ENCODE measurements around the gene UNC45B. TPM values are rescaled to one million over a fixed set of nuclear protein-coding genes. Genes with fewer than 3 reads are reported as not detected.

The UNC45B gene
- total RNA-seq, 3 donors from 2014 or later, result 0.05 TPM; not detected in 2

- no peaks in the 10 kb centered on the region for H3K4me1 ChIP-seq (ENCODE audit: low read depth)
- intact Hi-C loops (cut with DNase I, micrococcal nuclease), result loop anchor here in 1 of 2 donors (10.0 kb wide), 1 partner anchor 568 kb away; no protein-coding TSS in a partner anchor
- peaks cover 7% of the 10 kb centered on the region for H3K36me3 ChIP-seq (ENCODE audit: low read depth)
- ATAC-seq, result no peak
- H3K9me3 ChIP-seq, result no peaks in the 10 kb centered on the region
- H3K4me3 ChIP-seq, result no peak overlapping the region
- no peak for DNase-seq
- TF ChIP-seq CTCF (IDR thresholded peaks at IDR 0.05), result no peak
These were observed 14.6 kb upstream of the UNC45B start for GRCh38 chr17:35132816-35133550.

GRCh38 chr17:35135322-35135721 is 12.3 kb upstream of the UNC45B start:
- DNase-seq (no peak), ATAC-seq (no peak)
- H3K36me3 ChIP-seq (ENCODE audit: low read depth), result peaks cover 7% of the 10 kb centered on the region
- no peak for TF ChIP-seq CTCF (IDR thresholded peaks at IDR 0.05)
- H3K9me3 ChIP-seq, result no peaks in the 10 kb centered on the region
- intact Hi-C loops (cut with DNase I, micrococcal nuclease), result loop anchor here in 1 of 2 donors (10.0 kb wide), 1 partner anchor 571 kb away; no protein-coding TSS in a partner anchor
- no peak overlapping the region for H3K4me3 ChIP-seq
- no peaks in the 10 kb centered on the region for H3K4me1 ChIP-seq (ENCODE audit: low read depth)

DNA sequence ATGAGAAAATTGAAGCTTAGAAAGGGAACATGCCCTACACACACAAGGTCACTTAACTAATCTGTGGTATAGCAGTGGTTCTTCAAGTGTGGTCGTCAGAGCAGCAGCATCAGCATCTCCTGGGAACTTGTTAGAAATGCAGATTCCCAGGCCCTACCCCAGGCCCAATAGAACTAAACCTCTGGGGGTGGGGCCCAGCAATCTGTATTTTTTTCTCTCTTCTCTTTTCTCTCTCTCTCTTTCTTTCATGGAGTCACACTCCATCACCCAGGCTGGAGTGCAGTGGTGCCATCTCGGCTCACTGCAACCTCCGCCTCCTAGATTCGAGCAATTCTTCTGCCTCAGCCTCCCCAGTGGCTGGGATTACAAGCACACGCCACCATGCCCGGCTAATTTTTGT is 9.4 kb upstream of the UNC45B start:
- DNase-seq (no peak), ATAC-seq (no peak)
- no peak for TF ChIP-seq CTCF (IDR thresholded peaks at IDR 0.05)
- Histone ChIP-seq H3K4me1 (ENCODE audit: low read depth) (no peaks in the 10 kb centered on the region), H3K36me3 (ENCODE audit: low read depth) (peaks cover 7% of the 10 kb centered on the region), H3K4me3 (no peak overlapping the region), H3K9me3 (no peaks in the 10 kb centered on the region)
- intact Hi-C loops (cut with DNase I, micrococcal nuclease), result loop anchor here in 1 of 2 donors (10.0 kb wide), 1 partner anchor 573 kb away; no protein-coding TSS in a partner anchor

DNA sequence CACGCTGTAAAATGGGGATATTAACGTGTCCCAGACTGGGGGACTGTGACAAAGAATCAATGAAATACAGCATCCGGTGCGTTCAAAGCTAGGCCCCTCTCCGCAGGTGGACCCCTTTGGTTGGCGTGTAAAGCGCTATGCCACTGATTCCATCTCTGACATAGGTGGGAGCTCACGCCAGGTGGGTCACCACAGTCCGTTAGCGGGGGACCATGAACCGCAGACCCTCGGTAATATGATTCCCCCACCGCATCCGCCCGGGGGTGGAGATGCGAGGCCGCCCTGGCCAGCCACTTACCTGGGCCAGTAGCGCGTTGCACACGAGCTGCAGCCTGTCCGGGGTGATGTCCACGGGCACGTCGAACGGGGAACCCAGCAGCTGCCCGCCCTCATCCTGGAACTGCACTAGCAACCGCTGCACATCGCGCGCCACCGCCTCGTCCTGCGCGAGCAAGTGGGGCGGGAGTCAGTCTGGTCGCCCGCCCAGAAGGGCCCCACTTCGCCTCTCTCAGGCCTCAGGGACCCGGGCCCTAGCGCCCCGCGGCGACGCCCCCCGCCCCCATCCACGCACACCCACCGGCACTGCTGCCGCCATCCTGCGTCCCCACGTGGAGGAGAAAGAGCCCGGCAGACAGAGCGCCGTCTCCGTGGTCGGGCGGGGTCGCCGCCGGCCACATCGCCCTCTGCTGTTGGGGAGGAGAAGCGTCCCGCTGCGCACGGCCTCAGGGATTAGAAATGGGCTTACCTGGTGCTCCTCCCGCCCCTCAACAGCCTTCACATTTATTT is 5.7 kb upstream of the UNC45B start, which contains the start of gene NLE1:
Gene NLE1 (minus strand): TSS at position 623 of the 786 bp plus-strand sequence. CDS start 28 bp downstream, at position 595.
- H3K9me3 ChIP-seq, result no peaks in the 10 kb centered on the region
- no peaks in the 10 kb centered on the region for H3K4me1 ChIP-seq (ENCODE audit: low read depth)
- peak within 1 kb of the TSS; percentile 54 for H3K4me3 ChIP-seq
- H3K36me3 ChIP-seq (ENCODE audit: low read depth), result no peaks in the 10 kb centered on the region
- peak; percentile 97 for TF ChIP-seq CTCF (IDR thresholded peaks at IDR 0.05)
- intact Hi-C loops (cut with DNase I, micrococcal nuclease), result no loop called here
- DNase-seq (peak; percentile 82 to 90 (median 87)), ATAC-seq (peak; percentile 100)

DNA sequence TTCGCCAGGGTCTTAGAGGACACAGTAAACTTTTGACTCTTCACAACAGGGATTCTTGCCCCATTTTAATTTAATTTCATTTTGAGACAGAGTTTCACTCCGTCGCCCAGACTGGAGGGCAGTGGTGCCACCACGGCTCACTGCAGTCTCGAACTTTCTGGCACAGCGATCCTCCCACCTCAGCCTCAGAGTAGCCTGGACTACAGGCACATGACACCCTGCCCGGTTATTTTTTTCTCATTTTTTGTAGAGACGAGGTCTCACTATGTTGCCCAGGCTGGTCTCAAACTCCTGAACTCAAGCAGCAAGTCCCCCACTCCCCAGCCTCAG is 5.2 kb upstream of the UNC45B start:
- intact Hi-C loops (cut with DNase I, micrococcal nuclease), result no loop called here
- Histone ChIP-seq H3K36me3 (ENCODE audit: low read depth) (no peaks in the 10 kb centered on the region), H3K4me1 (ENCODE audit: low read depth) (no peaks in the 10 kb centered on the region), H3K4me3 (peak overlapping the region; percentile 54), H3K9me3 (no peaks in the 10 kb centered on the region)
- no peak for DNase-seq
- no peak for ATAC-seq
- no peak for TF ChIP-seq CTCF (IDR thresholded peaks at IDR 0.05)
